GM23338 (cell line): Measurements from ENCODE around the gene CCNF. TPM values are rescaled to one million over a fixed set of nuclear protein-coding genes. Genes with fewer than 3 reads are reported as not detected.

Experiments
- ATAC-seq: fragments of 200-7000 bp; cut with Tn5 transposase; 3 replicates; pipeline ENCODE4 v1.9.1; 2020
- DNase-seq: peaks from one replicate; pipeline ENCODE4 v3.0.0-alpha.2; 2015; ENCODE audit warnings: low spot score
- H2AFZ ChIP-seq: fragments of 200-600 bp; sonication (generic); 2 replicates; pipeline ENCODE4 v1.8.0; 2016; ENCODE audit warnings: antibody characterized with exemption, mild to moderate bottlenecking, moderate library complexity
- H3F3A ChIP-seq: fragments of 200-600 bp; sonication (generic); replicated peaks from 2 replicates; pipeline ENCODE4 v1.8.0; 2017; ENCODE audit warnings: antibody characterized with exemption, mixed run types, low read depth
- H3K27ac ChIP-seq: fragments of 200-600 bp; sonication (generic); 2 replicates; pipeline ENCODE4 v1.6.1; 2016; ENCODE audit warnings: low read depth
- H3K27me3 ChIP-seq: fragments of 200-600 bp; sonication (generic); 2 replicates; pipeline ENCODE4 v1.8.0; 2016; ENCODE audit warnings: mild to moderate bottlenecking, mixed run types, moderate library complexity; ENCODE audit not compliant: insufficient read depth
- H3K36me3 ChIP-seq: fragments of 200-600 bp; sonication (generic); 2 replicates; pipeline ENCODE4 v1.8.0; 2016; ENCODE audit warnings: mild to moderate bottlenecking; ENCODE audit not compliant: insufficient read depth
- H3K4me1 ChIP-seq: fragments of 200-600 bp; sonication (generic); 2 replicates; pipeline ENCODE4 v1.8.0; 2016; ENCODE audit warnings: mild to moderate bottlenecking, moderate library complexity; ENCODE audit not compliant: insufficient read depth
- H3K4me2 ChIP-seq: fragments of 200-600 bp; sonication (generic); 2 replicates; pipeline ENCODE4 v1.7.1; 2017; ENCODE audit warnings: mixed run types
- H3K4me3 ChIP-seq: fragments of 200-600 bp; sonication (generic); 2 replicates; pipeline ENCODE4 v1.6.1; 2016; ENCODE audit warnings: mixed run types
- H3K79me2 ChIP-seq: fragments of 200-600 bp; sonication (generic); replicated peaks from 2 replicates; pipeline ENCODE4 v1.8.0; 2017; ENCODE audit warnings: mild to moderate bottlenecking; ENCODE audit not compliant: insufficient read depth
- H3K9me2 ChIP-seq: fragments of 200-600 bp; sonication (generic); 2 replicates; pipeline ENCODE4 v1.8.0; 2017; ENCODE audit not compliant: insufficient read depth
- H4K20me1 ChIP-seq: fragments of 200-600 bp; sonication (generic); replicated peaks from 2 replicates; pipeline ENCODE4 v1.8.0; 2017; ENCODE audit warnings: mild to moderate bottlenecking; ENCODE audit not compliant: insufficient read depth
- H3K27ac Mint-ChIP-seq: 2 replicates; pipeline ENCODE4 v1.8.0; 2020; ENCODE audit warnings: inconsistent platforms, mild to moderate bottlenecking, moderate library complexity, mixed read lengths
- H3K27me3 Mint-ChIP-seq: 3 replicates; pipeline ENCODE4 v1.8.0; 2022; ENCODE audit warnings: low read depth, mild to moderate bottlenecking, moderate library complexity, mixed read lengths, inconsistent platforms; ENCODE audit not compliant: insufficient read depth, poor library complexity
- H3K36me3 Mint-ChIP-seq: 3 replicates; pipeline ENCODE4 v1.8.0; 2021; ENCODE audit warnings: low read depth, mild to moderate bottlenecking, inconsistent platforms, moderate library complexity, mixed read lengths
- H3K4me1 Mint-ChIP-seq: 3 replicates; pipeline ENCODE4 v1.8.0; 2020; ENCODE audit warnings: mild to moderate bottlenecking, inconsistent platforms, mixed read lengths
- H3K4me3 Mint-ChIP-seq: 3 replicates; pipeline ENCODE4 v1.8.0; 2021; ENCODE audit warnings: moderate library complexity, mild to moderate bottlenecking, inconsistent platforms, mixed read lengths
- H3K9me3 Mint-ChIP-seq: 3 replicates; pipeline ENCODE4 v1.8.0; 2020; ENCODE audit warnings: moderate library complexity, mild to moderate bottlenecking, inconsistent platforms, mixed read lengths
- CREB1 ChIP-seq: fragments of 250-450 bp; sonication (Bioruptor Pico); IDR thresholded peaks from 2 replicates; pipeline ENCODE4 v1.5.0; 2020; ENCODE audit warnings: low read depth, mild to moderate bottlenecking, moderate library complexity
- EZH2 ChIP-seq: fragments of 200-600 bp; sonication (generic); IDR thresholded peaks from one replicate; pipeline ENCODE4 v1.8.0; 2017; ENCODE audit warnings: antibody characterized with exemption, mild to moderate bottlenecking, low read depth; ENCODE audit not compliant: unreplicated experiment
- EZH2phosphoT487 ChIP-seq: fragments of 200-600 bp; sonication (generic); IDR thresholded peaks from one replicate; pipeline ENCODE4 v1.8.1; 2018; ENCODE audit warnings: antibody characterized with exemption; ENCODE audit not compliant: unreplicated experiment
- JUNB ChIP-seq: IDR thresholded peaks from one replicate; pipeline ENCODE4 v1.6.1; 2016; ENCODE audit warnings: antibody characterized with exemption; ENCODE audit not compliant: unreplicated experiment
- NANOG ChIP-seq: IDR thresholded peaks from 2 replicates; pipeline ENCODE4 v1.6.1; 2016; ENCODE audit warnings: antibody characterized with exemption, borderline replicate concordance
- POLR2AphosphoS5 ChIP-seq: IDR thresholded peaks from 2 replicates; pipeline ENCODE4 v1.6.1; 2016; ENCODE audit warnings: antibody characterized with exemption, low read depth
- STAT1 ChIP-seq: IDR thresholded peaks from one replicate; pipeline ENCODE4 v1.6.1; 2016; ENCODE audit warnings: antibody characterized with exemption; ENCODE audit not compliant: unreplicated experiment
- ZNF114 ChIP-seq: fragments of 250-450 bp; sonication (Bioruptor Pico); IDR thresholded peaks from 2 replicates; pipeline ENCODE4 v1.5.0; 2020; ENCODE audit warnings: mild to moderate bottlenecking, moderate library complexity
- ZNF331 ChIP-seq: fragments of 250-450 bp; sonication (Bioruptor Pico); IDR thresholded peaks from 2 replicates; pipeline ENCODE4 v1.5.0; 2020; ENCODE audit warnings: low read depth, mild to moderate bottlenecking, moderate library complexity
- polyA plus RNA-seq: library from polyadenylated mRNA; unstranded; fragments of >200 nt; fragmentation: Nextera tagmentation; extraction: Ambion mirVana; gene quantifications from 2 replicates; pipeline ENCODE4 v1.2.1, GENCODE V29; 2016
- total RNA-seq: library from RNA; depleted of rRNA; stranded (reverse); fragments of >200 nt; shearing (Covaris generic); gene quantifications from 2 replicates; pipeline ENCODE4 v1.2.3, GENCODE V29; 2014
- TF ChIP-seq, protein P1 (sequence below): fragments of 250-450 bp; sonication (Bioruptor Pico); IDR thresholded peaks from 2 replicates; pipeline ENCODE4 v1.5.0; 2020; ENCODE audit warnings: mild to moderate bottlenecking, moderate library complexity
- TF ChIP-seq, protein P2 (sequence below), 2 experiments: fragments of 200-600 bp in 1 of 2; sonication (generic) in 1 of 2; conservative IDR thresholded peaks; 2 replicates each; pipeline versions ENCODE4 v1.5.1 to v1.6.1; 2016 to 2017; ENCODE audit warnings: antibody characterized with exemption in 2 of 2, low read depth in 2 of 2, mild to moderate bottlenecking in 2 of 2, moderate library complexity in 1 of 2
- TF ChIP-seq, protein P3 (sequence below): IDR thresholded peaks from 2 replicates; pipeline ENCODE4 v1.6.1; 2016; ENCODE audit warnings: antibody characterized with exemption
- TF ChIP-seq, protein P4 (sequence below): IDR thresholded peaks from one replicate; pipeline ENCODE4 v1.6.1; 2018; ENCODE audit warnings: antibody characterized with exemption; ENCODE audit not compliant: unreplicated experiment

The CCNF gene
- total and polyA plus RNA-seq, 2 experiments from 2014 or later: 21.2 to 54.2 TPM

DNA sequence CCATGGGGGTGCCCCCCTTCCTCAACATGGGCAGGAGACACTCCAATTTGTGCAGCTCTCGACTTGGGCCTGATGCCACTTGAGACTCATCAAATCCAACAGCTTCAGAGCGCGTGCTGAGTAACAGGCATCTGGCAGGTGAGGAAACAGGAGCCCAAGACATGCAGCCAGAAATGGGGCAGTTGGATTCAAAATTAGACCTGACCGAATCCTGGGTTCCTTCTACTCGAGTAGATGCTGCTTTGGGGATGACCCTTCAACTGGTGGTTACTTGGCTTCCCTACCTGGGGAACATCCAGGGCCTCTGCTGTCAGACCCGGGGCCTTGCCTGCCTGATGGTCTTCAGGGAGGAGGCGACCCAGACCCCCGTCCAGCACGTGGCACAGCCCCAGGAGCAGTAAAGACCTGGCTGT is 41.4 kb downstream of the CCNF start:
- H3K4me3 Mint-ChIP-seq: peak overlapping the region; percentile 45
- Histone ChIP-seq H3K27ac (no peak overlapping the region), H3F3A (peaks cover 19% of the 10 kb centered on the region; the same call in 1 of the 2 replicates), H3K36me3 (no peaks in the 10 kb centered on the region), H4K20me1 (no peaks in the 10 kb centered on the region), H3K4me3 (peak overlapping the region; percentile 54), H3K4me1 (peaks cover 15% of the 10 kb centered on the region), H3K4me2 (peak overlapping the region; percentile 78), H3K9me2 (no peaks in the 10 kb centered on the region), H3K27me3 (peaks cover 65% of the 10 kb centered on the region), H2AFZ (no peak overlapping the region), H3K79me2 (no peaks in the 10 kb centered on the region)
- peaks cover 51% of the 10 kb centered on the region for H3K27me3 Mint-ChIP-seq
- no peak overlapping the region for H3K27ac Mint-ChIP-seq
- no peak for ATAC-seq
- peaks cover 18% of the 10 kb centered on the region for H3K4me1 Mint-ChIP-seq
- peak; percentile 42 for DNase-seq
- TF ChIP-seq NANOG (no peak), CREB1 (CRISPR knock-in tag) (no peak), EZH2phosphoT487 (no peak), JUNB (no peak), ZNF114 (CRISPR knock-in tag) (no peak), ZNF331 (no peak), STAT1 (no peak), POLR2AphosphoS5 (no peak), EZH2 (no peak)
- TF ChIP-seq, protein P1, sequence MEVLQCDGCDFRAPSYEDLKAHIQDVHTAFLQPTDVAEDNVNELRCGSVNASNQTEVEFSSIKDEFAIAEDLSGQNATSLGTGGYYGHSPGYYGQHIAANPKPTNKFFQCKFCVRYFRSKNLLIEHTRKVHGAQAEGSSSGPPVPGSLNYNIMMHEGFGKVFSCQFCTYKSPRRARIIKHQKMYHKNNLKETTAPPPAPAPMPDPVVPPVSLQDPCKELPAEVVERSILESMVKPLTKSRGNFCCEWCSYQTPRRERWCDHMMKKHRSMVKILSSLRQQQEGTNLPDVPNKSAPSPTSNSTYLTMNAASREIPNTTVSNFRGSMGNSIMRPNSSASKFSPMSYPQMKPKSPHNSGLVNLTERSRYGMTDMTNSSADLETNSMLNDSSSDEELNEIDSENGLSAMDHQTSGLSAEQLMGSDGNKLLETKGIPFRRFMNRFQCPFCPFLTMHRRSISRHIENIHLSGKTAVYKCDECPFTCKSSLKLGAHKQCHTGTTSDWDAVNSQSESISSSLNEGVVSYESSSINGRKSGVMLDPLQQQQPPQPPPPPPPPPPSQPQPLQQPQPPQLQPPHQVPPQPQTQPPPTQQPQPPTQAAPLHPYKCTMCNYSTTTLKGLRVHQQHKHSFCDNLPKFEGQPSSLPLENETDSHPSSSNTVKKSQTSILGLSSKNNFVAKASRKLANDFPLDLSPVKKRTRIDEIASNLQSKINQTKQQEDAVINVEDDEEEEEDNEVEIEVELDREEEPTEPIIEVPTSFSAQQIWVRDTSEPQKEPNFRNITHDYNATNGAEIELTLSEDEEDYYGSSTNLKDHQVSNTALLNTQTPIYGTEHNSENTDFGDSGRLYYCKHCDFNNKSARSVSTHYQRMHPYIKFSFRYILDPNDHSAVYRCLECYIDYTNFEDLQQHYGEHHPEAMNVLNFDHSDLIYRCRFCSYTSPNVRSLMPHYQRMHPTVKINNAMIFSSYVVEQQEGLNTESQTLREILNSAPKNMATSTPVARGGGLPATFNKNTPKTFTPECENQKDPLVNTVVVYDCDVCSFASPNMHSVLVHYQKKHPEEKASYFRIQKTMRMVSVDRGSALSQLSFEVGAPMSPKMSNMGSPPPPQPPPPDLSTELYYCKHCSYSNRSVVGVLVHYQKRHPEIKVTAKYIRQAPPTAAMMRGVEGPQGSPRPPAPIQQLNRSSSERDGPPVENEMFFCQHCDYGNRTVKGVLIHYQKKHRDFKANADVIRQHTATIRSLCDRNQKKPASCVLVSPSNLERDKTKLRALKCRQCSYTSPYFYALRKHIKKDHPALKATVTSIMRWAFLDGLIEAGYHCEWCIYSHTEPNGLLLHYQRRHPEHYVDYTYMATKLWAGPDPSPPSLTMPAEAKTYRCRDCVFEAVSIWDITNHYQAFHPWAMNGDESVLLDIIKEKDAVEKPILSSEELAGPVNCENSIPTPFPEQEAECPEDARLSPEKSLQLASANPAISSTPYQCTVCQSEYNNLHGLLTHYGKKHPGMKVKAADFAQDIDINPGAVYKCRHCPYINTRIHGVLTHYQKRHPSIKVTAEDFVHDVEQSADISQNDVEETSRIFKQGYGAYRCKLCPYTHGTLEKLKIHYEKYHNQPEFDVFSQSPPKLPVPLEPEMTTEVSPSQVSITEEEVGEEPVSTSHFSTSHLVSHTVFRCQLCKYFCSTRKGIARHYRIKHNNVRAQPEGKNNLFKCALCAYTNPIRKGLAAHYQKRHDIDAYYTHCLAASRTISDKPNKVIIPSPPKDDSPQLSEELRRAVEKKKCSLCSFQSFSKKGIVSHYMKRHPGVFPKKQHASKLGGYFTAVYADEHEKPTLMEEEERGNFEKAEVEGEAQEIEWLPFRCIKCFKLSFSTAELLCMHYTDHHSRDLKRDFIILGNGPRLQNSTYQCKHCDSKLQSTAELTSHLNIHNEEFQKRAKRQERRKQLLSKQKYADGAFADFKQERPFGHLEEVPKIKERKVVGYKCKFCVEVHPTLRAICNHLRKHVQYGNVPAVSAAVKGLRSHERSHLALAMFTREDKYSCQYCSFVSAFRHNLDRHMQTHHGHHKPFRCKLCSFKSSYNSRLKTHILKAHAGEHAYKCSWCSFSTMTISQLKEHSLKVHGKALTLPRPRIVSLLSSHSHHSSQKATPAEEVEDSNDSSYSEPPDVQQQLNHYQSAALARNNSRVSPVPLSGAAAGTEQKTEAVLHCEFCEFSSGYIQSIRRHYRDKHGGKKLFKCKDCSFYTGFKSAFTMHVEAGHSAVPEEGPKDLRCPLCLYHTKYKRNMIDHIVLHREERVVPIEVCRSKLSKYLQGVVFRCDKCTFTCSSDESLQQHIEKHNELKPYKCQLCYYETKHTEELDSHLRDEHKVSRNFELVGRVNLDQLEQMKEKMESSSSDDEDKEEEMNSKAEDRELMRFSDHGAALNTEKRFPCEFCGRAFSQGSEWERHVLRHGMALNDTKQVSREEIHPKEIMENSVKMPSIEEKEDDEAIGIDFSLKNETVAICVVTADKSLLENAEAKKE (CRISPR knock-in tag): no peak
- TF ChIP-seq, protein P2, sequence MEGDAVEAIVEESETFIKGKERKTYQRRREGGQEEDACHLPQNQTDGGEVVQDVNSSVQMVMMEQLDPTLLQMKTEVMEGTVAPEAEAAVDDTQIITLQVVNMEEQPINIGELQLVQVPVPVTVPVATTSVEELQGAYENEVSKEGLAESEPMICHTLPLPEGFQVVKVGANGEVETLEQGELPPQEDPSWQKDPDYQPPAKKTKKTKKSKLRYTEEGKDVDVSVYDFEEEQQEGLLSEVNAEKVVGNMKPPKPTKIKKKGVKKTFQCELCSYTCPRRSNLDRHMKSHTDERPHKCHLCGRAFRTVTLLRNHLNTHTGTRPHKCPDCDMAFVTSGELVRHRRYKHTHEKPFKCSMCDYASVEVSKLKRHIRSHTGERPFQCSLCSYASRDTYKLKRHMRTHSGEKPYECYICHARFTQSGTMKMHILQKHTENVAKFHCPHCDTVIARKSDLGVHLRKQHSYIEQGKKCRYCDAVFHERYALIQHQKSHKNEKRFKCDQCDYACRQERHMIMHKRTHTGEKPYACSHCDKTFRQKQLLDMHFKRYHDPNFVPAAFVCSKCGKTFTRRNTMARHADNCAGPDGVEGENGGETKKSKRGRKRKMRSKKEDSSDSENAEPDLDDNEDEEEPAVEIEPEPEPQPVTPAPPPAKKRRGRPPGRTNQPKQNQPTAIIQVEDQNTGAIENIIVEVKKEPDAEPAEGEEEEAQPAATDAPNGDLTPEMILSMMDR (conservative IDR thresholded peaks at IDR 0.05; ENCODE audit: low read depth in 2 of 2): no peak
- TF ChIP-seq, protein P3, sequence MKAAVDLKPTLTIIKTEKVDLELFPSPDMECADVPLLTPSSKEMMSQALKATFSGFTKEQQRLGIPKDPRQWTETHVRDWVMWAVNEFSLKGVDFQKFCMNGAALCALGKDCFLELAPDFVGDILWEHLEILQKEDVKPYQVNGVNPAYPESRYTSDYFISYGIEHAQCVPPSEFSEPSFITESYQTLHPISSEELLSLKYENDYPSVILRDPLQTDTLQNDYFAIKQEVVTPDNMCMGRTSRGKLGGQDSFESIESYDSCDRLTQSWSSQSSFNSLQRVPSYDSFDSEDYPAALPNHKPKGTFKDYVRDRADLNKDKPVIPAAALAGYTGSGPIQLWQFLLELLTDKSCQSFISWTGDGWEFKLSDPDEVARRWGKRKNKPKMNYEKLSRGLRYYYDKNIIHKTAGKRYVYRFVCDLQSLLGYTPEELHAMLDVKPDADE: no peak
- TF ChIP-seq, protein P4, sequence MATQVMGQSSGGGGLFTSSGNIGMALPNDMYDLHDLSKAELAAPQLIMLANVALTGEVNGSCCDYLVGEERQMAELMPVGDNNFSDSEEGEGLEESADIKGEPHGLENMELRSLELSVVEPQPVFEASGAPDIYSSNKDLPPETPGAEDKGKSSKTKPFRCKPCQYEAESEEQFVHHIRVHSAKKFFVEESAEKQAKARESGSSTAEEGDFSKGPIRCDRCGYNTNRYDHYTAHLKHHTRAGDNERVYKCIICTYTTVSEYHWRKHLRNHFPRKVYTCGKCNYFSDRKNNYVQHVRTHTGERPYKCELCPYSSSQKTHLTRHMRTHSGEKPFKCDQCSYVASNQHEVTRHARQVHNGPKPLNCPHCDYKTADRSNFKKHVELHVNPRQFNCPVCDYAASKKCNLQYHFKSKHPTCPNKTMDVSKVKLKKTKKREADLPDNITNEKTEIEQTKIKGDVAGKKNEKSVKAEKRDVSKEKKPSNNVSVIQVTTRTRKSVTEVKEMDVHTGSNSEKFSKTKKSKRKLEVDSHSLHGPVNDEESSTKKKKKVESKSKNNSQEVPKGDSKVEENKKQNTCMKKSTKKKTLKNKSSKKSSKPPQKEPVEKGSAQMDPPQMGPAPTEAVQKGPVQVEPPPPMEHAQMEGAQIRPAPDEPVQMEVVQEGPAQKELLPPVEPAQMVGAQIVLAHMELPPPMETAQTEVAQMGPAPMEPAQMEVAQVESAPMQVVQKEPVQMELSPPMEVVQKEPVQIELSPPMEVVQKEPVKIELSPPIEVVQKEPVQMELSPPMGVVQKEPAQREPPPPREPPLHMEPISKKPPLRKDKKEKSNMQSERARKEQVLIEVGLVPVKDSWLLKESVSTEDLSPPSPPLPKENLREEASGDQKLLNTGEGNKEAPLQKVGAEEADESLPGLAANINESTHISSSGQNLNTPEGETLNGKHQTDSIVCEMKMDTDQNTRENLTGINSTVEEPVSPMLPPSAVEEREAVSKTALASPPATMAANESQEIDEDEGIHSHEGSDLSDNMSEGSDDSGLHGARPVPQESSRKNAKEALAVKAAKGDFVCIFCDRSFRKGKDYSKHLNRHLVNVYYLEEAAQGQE: no peak
- H3K9me3 Mint-ChIP-seq: no peaks in the 10 kb centered on the region
- no peaks in the 10 kb centered on the region; the same call in 2 of the 3 replicates for H3K36me3 Mint-ChIP-seq
